Fibroblast of mammary gland (primary cell): ENCODE data around the gene FAM20A.
"Not testable (repeated sequence)": the region's sequence is repeated elsewhere in the genome, so short reads cannot be mapped to it uniquely, and the experiment has no call there.

Experiments
- DNase-seq: peaks from one replicate; pipeline ENCODE4 v3.0.0-alpha.2; 2010; ENCODE audit warnings: low read depth
- H3K4me3 ChIP-seq: 2 replicates; pipeline ENCODE4 v1.5.1; 2011; ENCODE audit warnings: low read depth, mild to moderate bottlenecking, low read length, moderate library complexity; ENCODE audit not compliant: control insufficient read depth
- TF ChIP-seq, protein P1 (sequence below): conservative IDR thresholded peaks from 2 replicates; pipeline ENCODE4 v1.5.1; 2011; ENCODE audit warnings: low read depth, low read length, inconsistent platforms; ENCODE audit not compliant: control insufficient read depth, insufficient read depth

Gene FAM20A

DNA sequence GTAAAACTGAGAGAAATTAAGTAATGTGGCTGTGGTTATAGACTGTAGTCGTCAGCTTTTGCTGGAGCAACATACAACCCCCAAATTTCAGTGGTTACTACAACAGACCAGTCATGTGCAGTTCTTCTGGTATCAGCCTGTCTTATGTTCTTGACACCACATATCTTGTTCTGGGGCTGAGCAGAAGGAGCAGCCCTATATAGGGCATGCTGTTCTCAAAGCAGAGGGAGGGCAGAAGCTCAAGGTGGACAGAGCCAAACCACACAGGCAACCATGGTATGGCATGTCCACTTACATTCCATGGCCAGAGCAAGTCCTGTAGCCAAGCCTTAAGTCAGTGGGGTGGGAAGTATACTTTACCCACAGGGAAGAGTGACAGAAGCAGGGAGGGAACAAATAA is 81.3 kb downstream of the FAM20A start:
- no peak for DNase-seq
- no peak overlapping the region for H3K4me3 ChIP-seq

DNA sequence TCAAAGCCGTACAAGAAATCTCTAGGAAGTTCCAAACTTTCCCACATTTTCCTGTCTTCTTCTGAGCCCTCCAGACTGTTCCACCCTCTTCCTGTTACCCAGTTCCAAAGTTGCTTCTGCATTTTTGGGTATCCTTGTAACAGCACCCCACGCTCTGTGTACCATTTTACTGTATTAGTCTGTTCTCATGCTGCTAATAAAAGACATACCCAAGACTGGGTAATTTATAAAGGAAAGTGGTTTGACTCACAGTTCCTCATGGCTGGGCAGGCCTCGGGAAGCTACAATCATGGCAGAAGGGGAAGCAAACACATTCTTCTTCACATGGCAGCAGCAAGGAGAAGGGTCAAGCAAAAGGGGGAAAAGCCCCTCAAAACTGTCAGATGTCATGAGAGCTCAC is 82.1 kb downstream of the FAM20A start:
- not testable (repeated sequence) for DNase-seq, H3K4me3 ChIP-seq

More for the DNA sequence above, 81.3 kb downstream of the FAM20A start:
- TF ChIP-seq, protein P1, sequence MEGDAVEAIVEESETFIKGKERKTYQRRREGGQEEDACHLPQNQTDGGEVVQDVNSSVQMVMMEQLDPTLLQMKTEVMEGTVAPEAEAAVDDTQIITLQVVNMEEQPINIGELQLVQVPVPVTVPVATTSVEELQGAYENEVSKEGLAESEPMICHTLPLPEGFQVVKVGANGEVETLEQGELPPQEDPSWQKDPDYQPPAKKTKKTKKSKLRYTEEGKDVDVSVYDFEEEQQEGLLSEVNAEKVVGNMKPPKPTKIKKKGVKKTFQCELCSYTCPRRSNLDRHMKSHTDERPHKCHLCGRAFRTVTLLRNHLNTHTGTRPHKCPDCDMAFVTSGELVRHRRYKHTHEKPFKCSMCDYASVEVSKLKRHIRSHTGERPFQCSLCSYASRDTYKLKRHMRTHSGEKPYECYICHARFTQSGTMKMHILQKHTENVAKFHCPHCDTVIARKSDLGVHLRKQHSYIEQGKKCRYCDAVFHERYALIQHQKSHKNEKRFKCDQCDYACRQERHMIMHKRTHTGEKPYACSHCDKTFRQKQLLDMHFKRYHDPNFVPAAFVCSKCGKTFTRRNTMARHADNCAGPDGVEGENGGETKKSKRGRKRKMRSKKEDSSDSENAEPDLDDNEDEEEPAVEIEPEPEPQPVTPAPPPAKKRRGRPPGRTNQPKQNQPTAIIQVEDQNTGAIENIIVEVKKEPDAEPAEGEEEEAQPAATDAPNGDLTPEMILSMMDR: no peak

- TF ChIP-seq, protein P1: no peak
- no peak for DNase-seq
- H3K4me3 ChIP-seq: no peak overlapping the region
Observed at GRCh38 chr17:68518063-68518815, 82.9 kb downstream of the FAM20A start.

- DNase-seq, H3K4me3 ChIP-seq: not testable (repeated sequence)
Observed at GRCh38 chr17:68517605-68518004, 83.6 kb downstream of the FAM20A start.

DNA sequence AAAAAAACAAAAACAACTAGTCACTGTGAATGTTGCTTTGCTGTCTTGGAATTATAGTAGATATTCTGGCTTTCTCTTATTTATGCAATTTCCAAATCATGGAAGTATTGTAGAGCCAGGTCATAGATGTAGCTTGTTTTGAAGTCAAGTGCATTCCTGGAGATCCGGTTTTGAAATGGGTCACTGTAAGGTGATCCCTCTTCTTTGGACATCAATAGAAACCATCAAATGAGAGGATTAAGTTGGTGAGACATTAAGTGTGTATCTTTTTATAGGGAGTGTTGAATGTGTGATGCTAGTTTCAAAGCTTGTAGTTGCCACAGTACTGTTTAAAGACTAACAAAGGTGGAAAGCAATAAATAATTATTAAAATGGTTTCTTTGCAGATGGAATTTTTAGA is 84.4 kb downstream of the FAM20A start:
- TF ChIP-seq, protein P1: no peak
- H3K4me3 ChIP-seq: no peak overlapping the region
- DNase-seq: no peak

DNA sequence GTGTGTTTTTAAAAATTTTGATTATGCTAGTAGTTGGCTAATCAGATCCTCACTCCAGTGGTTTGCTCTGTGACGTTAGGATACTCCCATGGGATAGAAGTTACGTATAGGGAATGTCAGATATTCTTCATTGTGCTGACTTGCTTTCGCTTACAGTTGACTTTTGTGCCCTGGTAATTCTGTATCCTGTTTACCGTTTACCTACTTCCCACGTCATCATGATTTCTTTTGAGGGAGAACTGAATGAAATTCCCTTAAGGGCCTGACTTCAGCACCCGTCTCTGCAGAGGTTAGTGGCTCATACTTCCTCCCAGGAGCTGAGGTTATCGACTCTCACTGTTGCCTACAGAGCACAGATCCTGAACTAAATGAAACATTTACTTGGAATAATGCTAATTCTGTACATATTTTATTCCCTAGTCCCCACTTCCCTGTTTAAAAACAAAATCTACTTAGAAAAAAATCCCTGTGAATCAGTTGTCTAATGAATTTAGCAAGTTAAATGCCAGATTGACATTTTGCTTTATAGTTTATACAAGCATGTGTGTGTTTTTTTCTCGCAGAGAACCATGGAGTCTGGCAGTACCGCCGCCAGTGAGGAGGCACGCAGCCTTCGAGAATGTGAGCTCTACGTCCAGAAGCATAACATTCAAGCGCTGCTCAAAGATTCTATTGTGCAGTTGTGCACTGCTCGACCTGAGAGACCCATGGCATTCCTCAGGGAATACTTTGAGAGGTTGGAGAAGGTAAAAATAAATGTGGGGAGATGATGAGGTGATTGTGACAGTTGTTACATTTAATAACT is 86.1 kb downstream of the FAM20A start:
- TF ChIP-seq, protein P1: no peak
- peak overlapping the region; percentile 80 for H3K4me3 ChIP-seq
- DNase-seq: peak; percentile 98

DNA sequence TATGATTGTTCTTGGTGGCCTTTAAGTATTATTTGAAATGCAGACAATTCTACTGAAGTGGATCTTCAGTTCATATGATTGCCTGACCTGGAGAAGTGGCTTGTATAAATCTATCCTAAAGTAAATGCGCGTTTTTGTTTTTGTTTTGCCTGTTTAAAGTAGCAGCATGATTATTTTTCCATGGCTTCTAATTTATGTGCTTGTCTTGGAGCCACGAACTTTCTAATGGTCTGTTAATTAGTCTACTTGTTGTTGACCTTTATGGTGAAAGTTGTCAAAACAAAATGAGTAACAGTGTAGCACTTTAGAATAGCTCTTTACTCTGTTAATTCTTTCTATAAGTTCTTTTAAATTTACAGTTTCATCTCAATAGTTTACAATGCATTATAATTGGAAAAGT is 87.2 kb downstream of the FAM20A start:
- H3K4me3 ChIP-seq: peak overlapping the region; percentile 80
- TF ChIP-seq, protein P1: no peak
- no peak for DNase-seq
